Right lung (tissue), 5 donors: ENCODE measurements around the gene CLDN20. TPM values are rescaled to one million over a fixed set of nuclear protein-coding genes. Genes with fewer than 3 reads are reported as not detected.
"Not testable (repeated sequence)": the region's sequence is repeated elsewhere in the genome, so short reads cannot be mapped to it uniquely, and the experiment has no call there.

ENCODE experiments used
- DNase-seq, 2 donors: peaks; one replicate each; pipeline ENCODE4 v3.0.0-alpha.2; 2013
- polyA plus RNA-seq, 5 donors: library from polyadenylated mRNA; unstranded; fragments of 120-200 nt; gene quantifications; one replicate each; pipeline versions ENCODE4 v1.2.1 to v1.2.3, GENCODE V29; 2013; ENCODE audit warnings: inconsistent platforms in 1 of 5, low replicate concordance in 1 of 5; ENCODE audit not compliant: insufficient read length in 5 of 5, insufficient read depth in 1 of 5

CLDN20 gene
- polyA plus RNA-seq, 5 donors = 0.73 to 3.5 (median 2.3) TPM

DNA sequence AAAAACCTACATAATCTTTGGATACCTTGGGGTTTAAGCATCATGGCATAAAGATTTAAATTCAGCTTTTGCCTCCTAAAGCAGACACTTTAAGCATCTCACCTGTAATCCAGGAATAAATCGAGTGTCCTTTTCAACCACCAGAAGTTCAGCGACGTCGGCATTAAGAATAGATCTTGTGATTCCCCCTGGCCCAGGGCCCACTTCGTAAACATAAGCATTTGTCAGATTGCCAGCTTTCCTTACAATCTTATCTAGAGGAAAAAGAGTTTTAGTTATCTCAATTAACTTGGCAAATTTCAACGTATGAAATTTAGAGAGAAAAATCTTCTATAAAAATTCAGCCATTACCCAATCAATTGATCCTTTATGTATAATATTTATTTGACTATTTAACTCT lies 47.3 kb downstream of the CLDN20 start:
- no peak for DNase-seq

DNA sequence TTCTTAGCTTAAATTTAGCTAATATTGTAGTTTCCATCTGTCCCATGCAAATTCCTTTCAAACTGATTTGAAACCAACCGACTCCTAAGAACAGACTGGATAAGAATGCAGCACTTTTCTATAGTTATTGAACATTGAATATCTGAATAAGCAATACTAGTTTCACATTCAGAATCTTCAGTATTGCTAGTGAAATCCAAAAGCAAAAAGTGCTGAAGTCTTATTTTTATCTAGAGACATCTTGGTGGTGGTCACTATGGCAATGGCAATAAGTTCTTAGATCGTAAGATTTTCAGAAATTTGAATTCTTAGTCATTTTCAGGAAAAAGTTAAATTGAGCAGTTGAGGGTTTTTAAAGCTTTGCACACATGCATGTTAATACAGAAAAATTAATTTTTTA lies 47.8 kb downstream of the CLDN20 start:
- DNase-seq = no peak

DNA sequence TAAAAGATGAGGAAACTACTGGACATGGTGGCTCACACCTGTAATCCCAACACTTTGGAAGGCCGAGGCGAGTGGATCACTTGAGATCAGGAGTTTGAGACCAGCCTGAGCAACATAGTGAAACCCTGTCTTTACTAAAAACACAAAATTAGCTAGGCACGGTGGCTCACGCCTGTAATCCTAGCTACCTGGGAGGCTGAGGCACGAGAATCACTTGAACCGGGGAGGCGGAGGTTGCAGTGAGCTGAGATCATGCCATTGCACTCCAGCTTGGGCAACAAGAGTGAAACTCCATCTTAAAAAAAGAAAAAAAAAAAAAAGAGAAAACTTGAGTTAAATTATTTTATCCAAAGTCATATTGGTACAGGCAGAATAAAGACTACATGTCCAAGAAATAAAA lies 49.1 kb downstream of the CLDN20 start:
- DNase-seq = not testable (repeated sequence)

DNA sequence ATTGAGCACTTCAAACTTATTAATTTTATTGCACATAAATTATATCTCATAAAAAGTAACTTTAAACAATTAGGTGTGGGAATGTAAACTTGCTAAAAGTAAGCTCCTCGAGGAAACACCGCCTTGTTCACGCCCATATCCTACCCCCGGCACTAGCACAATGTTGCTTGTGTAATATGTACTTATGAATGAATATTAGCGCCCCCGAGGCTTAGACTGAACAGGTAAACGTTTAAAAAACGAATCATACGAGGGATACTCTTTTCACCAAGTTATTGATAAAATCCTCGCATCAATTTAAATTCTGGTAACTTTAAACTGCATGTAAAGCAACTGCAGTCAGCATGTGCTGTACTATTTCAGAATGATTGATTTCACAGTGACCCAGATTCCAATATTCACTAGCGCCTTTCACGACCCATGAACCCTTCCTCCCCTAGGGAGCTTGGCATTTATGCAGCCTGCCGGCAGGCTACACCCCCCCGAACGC lies 49.8 kb downstream of the CLDN20 start:
- no peak for DNase-seq

DNA sequence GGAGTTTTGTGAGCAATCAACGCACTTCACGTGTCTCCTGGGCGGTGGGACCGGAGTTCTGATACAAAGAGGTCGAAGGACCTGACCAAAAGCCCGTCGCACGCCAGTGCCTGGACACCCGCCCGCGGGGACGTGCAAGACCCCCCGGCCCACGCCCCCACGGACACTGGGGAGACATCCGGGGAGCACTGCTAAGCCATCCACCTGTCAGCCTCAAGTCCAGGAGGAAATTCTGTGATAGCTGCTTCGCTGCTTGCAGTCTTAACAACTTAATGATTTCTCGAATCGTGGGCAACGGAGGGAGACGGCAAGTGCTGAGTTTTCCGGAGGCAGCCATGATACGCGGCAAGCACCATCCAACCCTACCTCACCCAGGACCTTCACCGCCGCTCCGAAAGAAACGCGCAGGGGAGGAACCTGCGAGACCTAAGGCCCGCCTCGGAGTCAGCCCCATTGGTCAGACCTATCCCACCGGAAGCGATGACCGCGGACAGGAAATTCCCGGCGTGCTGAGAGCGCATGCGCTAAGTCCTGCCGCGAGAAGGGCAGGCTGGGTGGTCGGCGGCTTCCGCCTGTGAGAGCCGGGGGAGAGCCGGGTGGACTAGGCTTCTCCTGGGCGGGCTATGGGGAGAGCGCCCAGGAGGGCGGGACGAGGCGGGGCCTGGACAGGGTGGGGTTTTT lies 50.4 kb downstream of the CLDN20 start, which contains the start of gene TFB1M:
TSS of gene TFB1M (minus strand) at position 393 of the 681 bp plus-strand sequence. CDS start at position 337, 56 bp downstream.
- DNase-seq = peak; percentile 98

DNA sequence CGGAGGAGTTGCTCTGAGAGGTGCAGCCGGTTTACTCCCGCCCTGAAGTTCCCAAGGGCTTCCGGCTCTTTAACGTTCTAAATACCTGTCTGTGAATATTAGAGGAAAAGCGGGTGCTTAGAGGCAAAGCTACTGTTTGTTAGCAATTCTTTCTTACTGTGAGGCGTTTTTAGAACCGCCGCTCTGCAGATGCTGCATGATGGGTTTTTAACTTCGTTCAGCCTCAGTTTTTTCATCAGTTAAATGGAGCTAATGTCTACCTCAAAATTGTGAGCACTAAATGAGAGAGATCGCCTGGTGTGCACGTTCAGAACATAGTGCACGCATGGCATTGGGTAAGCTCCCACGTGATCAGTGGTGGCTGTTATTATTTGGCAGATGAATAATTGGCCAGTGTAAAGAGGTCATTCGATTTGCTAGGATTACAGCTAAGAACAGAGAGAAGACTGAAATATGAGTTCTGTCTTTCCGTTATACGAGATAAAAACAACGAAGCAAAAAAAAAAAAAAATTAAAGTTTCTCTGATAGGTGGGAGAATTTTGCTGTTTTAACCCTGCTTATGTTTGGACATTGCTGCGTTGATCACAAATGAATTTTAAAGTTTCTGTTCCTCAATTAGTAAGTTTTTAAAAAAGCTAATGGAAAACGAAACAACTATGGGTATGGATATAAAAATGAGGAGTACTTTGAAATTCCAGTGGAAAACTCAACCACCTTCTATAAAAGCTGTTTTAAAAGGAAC lies 51.1 kb downstream of the CLDN20 start:
- DNase-seq = no peak

DNA sequence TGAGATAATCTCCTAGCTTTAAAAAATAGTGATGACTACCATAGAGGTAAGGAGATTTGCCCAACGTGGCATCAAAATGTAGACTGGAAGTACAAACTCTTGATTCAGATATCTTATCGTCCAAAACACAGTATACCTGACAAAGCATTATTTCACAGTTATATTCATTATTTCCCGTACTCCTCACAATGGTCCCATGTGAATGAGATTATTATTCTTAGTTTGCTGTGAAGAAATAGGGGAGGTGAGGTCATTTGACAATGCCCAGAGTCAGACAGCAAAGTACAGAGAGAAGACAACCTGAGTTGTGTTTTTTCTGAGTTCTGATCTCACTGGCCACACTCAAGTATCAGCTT lies 51.7 kb downstream of the CLDN20 start:
- DNase-seq = no peak

DNA sequence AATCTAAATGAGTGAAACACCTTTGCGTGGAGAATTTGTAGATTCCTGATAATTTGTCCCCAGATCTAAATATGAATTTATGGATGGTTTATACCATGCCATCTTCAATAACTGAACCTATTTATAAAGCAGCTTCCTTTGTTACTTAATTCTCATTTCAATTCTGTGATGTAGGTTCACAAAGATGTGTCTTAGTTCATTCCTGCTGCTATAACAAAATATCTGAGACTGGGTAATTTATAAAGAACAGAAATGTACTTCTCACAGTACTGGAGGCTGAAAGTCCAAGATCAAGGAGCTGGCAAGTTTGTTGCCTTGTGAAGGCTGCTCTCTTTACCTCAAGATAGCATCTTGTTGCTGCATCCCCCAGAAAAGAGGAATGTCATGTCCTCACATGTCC lies 52.6 kb downstream of the CLDN20 start:
- DNase-seq = no peak

DNA sequence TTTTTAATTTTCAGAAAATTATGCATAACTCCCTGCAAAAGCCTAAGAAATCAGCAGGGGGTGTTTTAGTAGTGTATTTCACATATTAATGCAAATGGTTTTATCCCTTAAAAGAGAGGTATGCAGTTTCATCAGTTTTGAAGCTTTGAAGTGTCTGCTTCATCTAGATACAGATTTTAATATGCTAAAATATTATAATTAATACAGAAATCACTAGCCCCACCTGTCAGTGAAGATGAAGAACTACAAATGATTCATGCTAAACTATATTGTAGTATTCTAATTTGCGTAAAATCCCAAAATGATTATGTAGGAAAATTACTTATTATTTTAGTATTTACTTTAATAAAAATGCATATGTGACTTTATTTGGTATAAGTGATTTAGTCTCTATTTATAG lies 53.4 kb downstream of the CLDN20 start:
- no peak for DNase-seq

DNA sequence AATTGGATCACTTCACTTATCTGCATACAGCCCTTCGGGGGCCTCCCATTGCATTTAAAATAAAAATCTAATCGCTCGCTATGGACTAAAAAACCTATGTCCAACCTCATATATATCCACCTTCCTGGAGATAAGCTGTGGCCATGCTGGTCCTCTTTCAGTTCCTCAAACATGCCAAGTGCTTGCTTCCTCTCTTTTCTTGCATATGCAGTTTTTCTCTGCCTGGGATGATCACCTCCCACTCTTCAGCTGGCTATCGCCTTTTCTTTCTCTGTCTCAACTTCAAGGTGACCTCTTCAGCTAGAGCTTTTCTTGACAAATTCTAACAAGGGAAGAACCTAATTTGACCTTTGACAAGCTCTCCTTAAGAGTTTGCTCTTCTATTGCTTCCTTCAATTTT lies 56.1 kb downstream of the CLDN20 start:
- no peak for DNase-seq

DNA sequence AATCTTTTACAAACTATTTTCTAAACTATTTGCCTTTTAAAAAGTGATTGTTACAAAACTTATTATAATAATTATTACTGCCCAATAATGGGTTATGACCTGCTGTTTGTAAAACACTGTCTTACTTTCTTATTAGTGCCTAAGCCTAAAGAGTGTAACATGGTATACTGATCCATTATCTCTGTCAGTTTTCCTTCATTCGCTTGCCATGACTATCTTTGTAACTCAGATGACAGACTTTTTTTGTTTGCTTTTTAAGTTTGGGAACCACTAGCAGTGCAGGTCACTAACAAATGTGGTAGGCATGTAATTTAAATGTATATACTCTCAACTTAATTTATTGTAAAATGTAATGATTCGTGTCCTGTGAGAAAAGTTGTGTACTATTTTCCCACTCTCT lies 60.4 kb downstream of the CLDN20 start:
- DNase-seq = no peak

DNA sequence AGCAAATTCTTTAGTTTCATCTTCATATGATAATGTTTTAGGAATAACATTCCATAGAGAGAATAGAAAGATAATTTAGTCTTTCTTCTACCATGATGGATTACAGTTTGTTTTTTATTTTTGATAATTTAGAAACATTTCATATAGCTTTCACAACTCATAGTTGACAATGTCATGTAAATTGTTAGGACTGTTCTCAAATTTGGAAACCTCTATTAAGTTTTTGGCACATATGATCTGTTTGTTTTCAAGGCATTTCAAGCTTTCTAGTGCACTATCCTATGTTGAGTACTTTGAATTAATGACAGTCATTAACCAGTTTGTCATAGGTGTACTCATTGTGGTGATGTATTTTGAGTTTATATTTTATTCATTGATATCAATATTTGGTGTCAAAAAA lies 61.2 kb downstream of the CLDN20 start:
- DNase-seq = no peak

DNA sequence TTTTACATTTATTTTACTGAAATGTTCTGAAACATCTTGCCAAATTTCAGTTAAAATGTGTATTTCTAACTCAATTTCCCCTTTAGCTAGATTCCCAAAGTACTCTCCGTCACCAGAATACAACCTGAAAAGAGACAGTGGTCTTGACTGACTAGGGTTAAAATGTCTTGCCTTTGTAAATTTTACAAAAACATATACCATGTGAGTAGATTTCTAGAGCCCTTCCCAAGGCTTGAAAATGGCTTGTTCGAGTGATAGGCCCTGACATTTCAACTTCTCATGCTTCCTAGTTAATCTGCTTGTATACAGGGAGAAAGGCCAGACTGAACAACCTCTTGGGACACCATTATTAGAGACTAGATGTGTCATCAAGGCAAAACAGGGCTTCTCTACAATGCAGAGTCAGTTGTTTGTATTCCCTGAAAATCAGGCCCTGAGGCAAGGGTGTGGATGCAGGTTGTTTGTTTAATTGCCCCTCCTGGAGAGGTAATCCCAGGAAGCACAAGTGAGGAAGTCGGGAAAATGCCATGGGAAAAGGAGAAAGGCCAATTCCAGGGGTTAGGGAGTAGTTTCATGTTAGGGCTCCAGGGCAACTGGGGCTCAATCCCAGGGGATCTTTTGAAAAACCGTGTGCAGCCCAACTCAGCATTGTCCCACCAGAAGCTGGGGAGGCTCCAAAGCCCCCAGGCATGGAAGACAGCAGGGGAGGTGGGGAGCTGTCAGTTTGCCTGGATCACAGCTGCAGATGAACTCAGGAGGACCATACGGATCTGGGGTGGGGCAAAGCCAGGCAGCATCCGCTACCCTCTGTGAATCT lies 62.1 kb downstream of the CLDN20 start:
- no peak for DNase-seq

Other genes starting within 250 kb of the CLDN20 start
- gene TFB1M, start 50.5 kb downstream of the CLDN20 start, polyA plus RNA-seq = 10 to 100 TPM; 18.2 to 28.0 (median 25.7) TPM
- not detected for gene NOX3, start 191.8 kb downstream of the CLDN20 start, polyA plus RNA-seq